ENCODE results near the gene PRAF2. TPM values are rescaled to one million over a fixed set of nuclear protein-coding genes. Genes with fewer than 3 reads are reported as not detected.

PRAF2 gene
- total and polyA plus RNA-seq, 4 donors: 5.6 to 40.8 (median 36.9) TPM

DNA sequence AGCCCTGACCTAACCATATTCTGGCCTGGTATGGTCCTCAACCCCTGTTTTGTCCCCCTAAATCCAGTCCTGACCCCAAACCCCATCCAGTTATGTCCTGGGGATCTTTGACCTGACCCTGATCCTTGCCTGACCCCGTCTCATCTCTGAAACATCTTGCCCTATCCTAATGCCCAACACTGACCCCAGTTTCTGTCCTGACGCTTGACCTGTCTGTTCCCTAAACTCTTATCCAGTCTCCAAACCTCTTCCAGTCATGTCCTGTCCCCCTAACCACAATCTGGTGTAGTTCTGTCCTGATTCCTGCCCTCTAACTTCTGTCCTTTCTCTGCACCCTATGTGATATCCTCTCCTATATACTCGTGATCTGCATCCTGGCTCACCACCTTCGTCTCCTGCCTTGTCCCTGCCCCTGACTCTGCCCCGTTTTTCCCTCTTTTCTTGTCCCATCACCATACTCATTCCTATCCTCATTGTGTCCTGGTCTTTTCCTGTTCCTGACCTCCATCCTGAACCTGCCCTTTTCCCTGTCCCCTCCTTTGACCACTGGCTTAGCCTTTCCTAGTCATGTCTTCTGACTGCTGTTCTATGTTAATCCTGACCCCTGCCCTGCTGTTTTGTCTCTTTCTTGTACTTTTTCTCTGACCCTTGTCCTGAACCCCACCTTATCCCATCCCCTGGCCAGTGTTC is 19.6 kb downstream of the PRAF2 start:
- no peaks in the 10 kb centered on the region for H3K27me3 ChIP-seq (ENCODE audit: control insufficient read depth in 3 of 3, insufficient read depth in 3 of 3, low read length in 2 of 3)
- H3K27ac ChIP-seq (ENCODE audit: low read depth in 1 of 2, low read length in 1 of 2): peak overlapping the region; percentile 64 to 82
- H3K9ac ChIP-seq (ENCODE audit: insufficient read depth in 1 of 2, low read length in 2 of 2): peak overlapping the region in 1 of 2 donors; percentile 61
- WGBS, 2 donors: 78 to 83% methylated on average over 5 of the region's 5 CpGs
- no peak for ATAC-seq (ENCODE audit: insufficient read depth, low FRiP score)
- H3K36me3 ChIP-seq (ENCODE audit: control insufficient read depth in 4 of 4, insufficient read depth in 4 of 4, low read length in 4 of 4): no peaks in the 10 kb centered on the region
- DNase-seq: no peak
- no peak overlapping the region for H3K4me3 ChIP-seq
- no peaks in the 10 kb centered on the region for H3K4me1 ChIP-seq (ENCODE audit: control insufficient read depth in 5 of 5, insufficient read depth in 5 of 5, low read length in 5 of 5)
- H3K9me3 ChIP-seq (ENCODE audit: control insufficient read depth in 4 of 4, insufficient read depth in 3 of 4, low read length in 3 of 4): peaks cover 0 to 13% (median 2%) of the 10 kb centered on the region in 4 donors
- no peak for TF ChIP-seq CTCF (IDR thresholded peaks at IDR 0.05; ENCODE audit: control extremely low read depth, extremely low read depth)

GRCh38 chrX:49053223-49054072 is 20.4 kb downstream of the PRAF2 start:
- peak overlapping the region in 1 of 2 donors; percentile 61 for H3K9ac ChIP-seq (ENCODE audit: insufficient read depth in 1 of 2, low read length in 2 of 2)
- TF ChIP-seq CTCF (IDR thresholded peaks at IDR 0.05; ENCODE audit: control extremely low read depth, extremely low read depth): no peak
- no peaks in the 10 kb centered on the region for H3K36me3 ChIP-seq (ENCODE audit: control insufficient read depth in 4 of 4, insufficient read depth in 4 of 4, low read length in 4 of 4)
- H3K4me3 ChIP-seq: peak overlapping the region; percentile 35
- H3K9me3 ChIP-seq (ENCODE audit: control insufficient read depth in 4 of 4, insufficient read depth in 3 of 4, low read length in 3 of 4): peaks cover 0 to 13% (median 2%) of the 10 kb centered on the region in 4 donors
- peak overlapping the region; percentile 64 to 82 for H3K27ac ChIP-seq (ENCODE audit: low read depth in 1 of 2, low read length in 1 of 2)
- H3K27me3 ChIP-seq (ENCODE audit: control insufficient read depth in 3 of 3, insufficient read depth in 3 of 3, low read length in 2 of 3): no peaks in the 10 kb centered on the region
- no peaks in the 10 kb centered on the region for H3K4me1 ChIP-seq (ENCODE audit: control insufficient read depth in 5 of 5, insufficient read depth in 5 of 5, low read length in 5 of 5)
- DNase-seq (peak; percentile 85 to 86 (median 86)), ATAC-seq (ENCODE audit: insufficient read depth, low FRiP score) (peak; percentile 64)
- 2 to 37% methylated on average over 19 to 79 of the region's 79 CpGs for WGBS, 2 donors

DNA sequence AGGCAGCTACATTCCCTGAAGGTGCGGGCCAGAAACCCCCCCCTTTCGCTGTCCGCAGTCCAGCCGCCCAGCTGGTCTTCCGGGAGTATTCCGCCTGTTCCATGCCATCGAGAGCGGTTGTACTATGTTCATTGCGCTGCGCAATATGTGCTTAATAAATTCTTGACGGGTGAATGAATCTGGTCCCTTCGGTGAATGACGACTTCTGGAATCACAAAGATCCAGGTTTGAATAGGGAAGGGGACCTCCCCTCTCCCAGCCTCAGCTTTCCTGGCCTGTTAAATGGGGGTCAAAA is 29.9 kb downstream of the PRAF2 start:
- Histone ChIP-seq H3K9me3 (ENCODE audit: control insufficient read depth in 4 of 4, insufficient read depth in 3 of 4, low read length in 3 of 4) (peaks cover 0 to 4% (median 0%) of the 10 kb centered on the region in 4 donors), H3K27ac (ENCODE audit: low read depth in 1 of 2, low read length in 1 of 2) (peak overlapping the region; percentile 61 to 74), H3K4me3 (no peak overlapping the region), H3K36me3 (ENCODE audit: control insufficient read depth in 4 of 4, insufficient read depth in 4 of 4, low read length in 4 of 4) (peaks cover 0 to 6% (median 5%) of the 10 kb centered on the region in 4 donors), H3K27me3 (ENCODE audit: control insufficient read depth in 3 of 3, insufficient read depth in 3 of 3, low read length in 2 of 3) (no peaks in the 10 kb centered on the region), H3K4me1 (ENCODE audit: control insufficient read depth in 5 of 5, insufficient read depth in 5 of 5, low read length in 5 of 5) (peaks cover 0 to 25% (median 7%) of the 10 kb centered on the region in 5 donors), H3K9ac (ENCODE audit: insufficient read depth in 1 of 2, low read length in 2 of 2) (no peak overlapping the region)
- ATAC-seq (ENCODE audit: insufficient read depth, low FRiP score) (no peak), DNase-seq (no peak)
- 14 to 42% methylated on average over 12 to 13 of the region's 13 CpGs for WGBS, 2 donors
- TF ChIP-seq CTCF (IDR thresholded peaks at IDR 0.05; ENCODE audit: control extremely low read depth, extremely low read depth): no peak
